ENCODE measurements around the gene NFIA.
A peak's percentile ranks its signal among the peaks of the same experiment; 100 is the strongest.

NFIA gene

GRCh38 chr1:61082311-61083012 lies at the start of gene NFIA:
TSS of gene NFIA (plus strand) at chr1:61082561.
- CTCF ChIA-PET: interaction anchor here (0.6 kb wide), 1 partner anchor 36 kb away, joined by 3 read pairs; no protein-coding TSS in a partner anchor
- Histone ChIP-seq H3K36me3 (ENCODE audit: control insufficient read depth in 2 of 2, insufficient read depth in 1 of 2, low read length in 2 of 2) (no peaks in the 10 kb centered on the region), H3K4me1 (ENCODE audit: control insufficient read depth, insufficient read depth, low read length) (peaks cover 21% of the 10 kb centered on the region), H3K4me3 (ENCODE audit: low read depth, low read length) (peak within 1 kb of the TSS; percentile 95), H3K9me3 (ENCODE audit: control insufficient read depth, insufficient read depth, low read depth, low read length) (no peaks in the 10 kb centered on the region), H3K27ac (ENCODE audit: extremely low read depth, low read depth, low read length) (peak within 1 kb of the TSS; percentile 94)
- POLR2A ChIA-PET: interaction anchor here (0.6 to 2.2 kb wide), 14 partner anchors 10 to 255 kb away, joined by 3 to 14 read pairs (median 4); no protein-coding TSS in a partner anchor
- TF ChIP-seq ZNF785 (tag by site-specific recombination; IDR thresholded peaks at IDR 0.05): no peak
- no peak for TF ChIP-seq GFI1B (tag by site-specific recombination; IDR thresholded peaks at IDR 0.05)
- TF ChIP-seq ZXDB (tag by site-specific recombination; IDR thresholded peaks at IDR 0.05): peak; percentile 59
- TF ChIP-seq ATF2 (tag by site-specific recombination; IDR thresholded peaks at IDR 0.05; ENCODE audit: low read depth): no peak
- peak; percentile 30; the same call in 1 of the 2 replicates for TF ChIP-seq REST (tag by site-specific recombination; IDR thresholded peaks at IDR 0.05)
- no peak for TF ChIP-seq ZFP41 (tag by site-specific recombination; IDR thresholded peaks at IDR 0.05; ENCODE audit: borderline replicate concordance)
- TF ChIP-seq ZBTB1 (tag by site-specific recombination; IDR thresholded peaks at IDR 0.05): peak; percentile 96; the same call in 1 of the 2 replicates
- 0 out of 2 replicates have a peak, but pooled peaks have one; percentile 15 for TF ChIP-seq ZNF558 (tag by site-specific recombination; IDR thresholded peaks at IDR 0.05)
- no peak for TF ChIP-seq ZNF670 (tag by site-specific recombination; IDR thresholded peaks at IDR 0.05; ENCODE audit: low read depth)
- TF ChIP-seq ZBTB11 (tag by site-specific recombination; conservative IDR thresholded peaks at IDR 0.05; ENCODE audit: low read depth): no peak
- no peak for TF ChIP-seq ZNF302 (tag by site-specific recombination; IDR thresholded peaks at IDR 0.05; ENCODE audit: low read depth)
- no peak for TF ChIP-seq ZNF510 (tag by site-specific recombination; IDR thresholded peaks at IDR 0.05; ENCODE audit: insufficient replicate concordance)
- TF ChIP-seq ZNF26 (tag by site-specific recombination; IDR thresholded peaks at IDR 0.05): no peak
- TF ChIP-seq RBAK (tag by site-specific recombination; IDR thresholded peaks at IDR 0.05): no peak
- TF ChIP-seq ZNF48 (tag by site-specific recombination; IDR thresholded peaks at IDR 0.05): no peak
- TF ChIP-seq GLIS2 (tag by site-specific recombination; IDR thresholded peaks at IDR 0.05): 0 out of 2 replicates have a peak, but pooled peaks have one; percentile 21
- no peak for TF ChIP-seq ZNF621 (tag by site-specific recombination; IDR thresholded peaks at IDR 0.05)
- peak; percentile 88 for TF ChIP-seq ZEB2 (tag by site-specific recombination; IDR thresholded peaks at IDR 0.05)
- no peak; the same call in 1 of the 2 replicates for TF ChIP-seq MZF1 (tag by site-specific recombination; IDR thresholded peaks at IDR 0.05; ENCODE audit: borderline replicate concordance)
- TF ChIP-seq ZNF76 (tag by site-specific recombination; IDR thresholded peaks at IDR 0.05; ENCODE audit: borderline replicate concordance, low read depth): peak; percentile 84
- no peak for TF ChIP-seq HOXD13 (CRISPR knock-in tag; IDR thresholded peaks at IDR 0.05; ENCODE audit: borderline replicate concordance)
- TF ChIP-seq TCF7L2 (IDR thresholded peaks at IDR 0.05; ENCODE audit: borderline replicate concordance, low read depth, low read length): no peak
- TF ChIP-seq PRDM1 (tag by site-specific recombination; IDR thresholded peaks at IDR 0.05): peak; percentile 94
- no peak for TF ChIP-seq ZNF248 (tag by site-specific recombination; IDR thresholded peaks at IDR 0.05)
- TF ChIP-seq ZNF837 (tag by site-specific recombination; IDR thresholded peaks at IDR 0.05): no peak
- no peak; the same call in 1 of the 2 replicates for TF ChIP-seq ZNF561 (tag by site-specific recombination; IDR thresholded peaks at IDR 0.05; ENCODE audit: borderline replicate concordance)
- no peak for TF ChIP-seq ZIC2 (tag by site-specific recombination; IDR thresholded peaks at IDR 0.05)
- TF ChIP-seq KLF16 (tag by site-specific recombination; IDR thresholded peaks at IDR 0.05): peak; percentile 78
- TF ChIP-seq SETDB1 (IDR thresholded peaks at IDR 0.05; ENCODE audit: insufficient read length, low read length): no peak

Measured in HEK293 (cell line).